SK-MEL-5 (cell line): ENCODE results near the gene ENTPD6. TPM values are rescaled to one million over a fixed set of nuclear protein-coding genes. Genes with fewer than 3 reads are reported as not detected.

Experiments used
- DNase-seq: peaks from one replicate; pipeline ENCODE4 v3.0.0-alpha.2; 2016; ENCODE audit warnings: low read depth, low spot score
- in situ Hi-C: cut with HindIII; loops from 2 replicates; pipeline ENCODE4 v1.10.0; 2016; ENCODE audit warnings: low sequenced_read_pairs, high pct_unique_total_duplicates, low pct_unique_long_range_greater_than_20kb
- total RNA-seq: library from RNA; depleted of rRNA; stranded (reverse); fragments of >200 nt; shearing (Covaris generic); gene quantifications from 2 replicates; pipeline ENCODE4 v1.2.3, GENCODE V29; 2014

ENTPD6 gene
- total RNA-seq, 1 experiment from 2014 or later, result 236 TPM

DNA sequence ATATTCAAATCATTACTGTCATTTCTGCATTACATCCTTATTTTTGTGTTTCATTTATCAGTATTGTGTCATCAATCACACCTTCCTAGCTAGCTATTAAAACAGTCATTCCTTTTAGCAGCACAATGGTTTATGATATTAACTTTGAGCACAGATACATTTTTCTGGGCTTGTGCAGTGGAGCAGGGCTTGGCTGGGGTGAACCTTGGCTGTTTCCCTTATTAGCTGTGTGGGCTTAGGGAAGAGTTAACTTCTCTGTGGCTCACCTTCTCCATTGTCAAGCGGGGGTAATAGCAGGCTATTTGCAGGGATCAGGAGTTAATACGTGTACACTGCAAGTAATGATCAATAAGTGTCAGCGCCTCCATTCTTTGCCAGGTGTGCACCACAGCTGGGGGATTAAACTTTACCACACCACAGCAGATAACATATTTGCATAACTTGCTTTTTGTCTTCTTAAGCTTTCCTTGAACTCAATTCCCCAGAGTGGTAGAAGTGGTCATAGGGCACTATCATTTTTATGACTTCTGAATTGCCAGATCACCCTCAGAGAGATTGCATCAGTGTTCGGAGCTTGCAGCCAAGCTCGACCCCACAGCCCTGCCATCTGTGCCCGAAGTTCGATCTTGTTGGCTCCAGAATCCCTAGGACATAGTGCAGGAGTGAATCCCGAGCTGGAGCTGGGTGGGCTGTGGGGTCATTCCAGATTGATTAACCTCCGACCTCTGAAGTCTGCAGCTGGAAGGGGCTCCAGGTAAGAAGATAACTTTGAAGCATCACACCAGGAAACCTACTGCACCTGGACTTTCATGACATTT lies 50.9 kb downstream of the ENTPD6 start:
- DNase-seq, result peak; percentile 43
- in situ Hi-C loops, result no loop called here

DNA sequence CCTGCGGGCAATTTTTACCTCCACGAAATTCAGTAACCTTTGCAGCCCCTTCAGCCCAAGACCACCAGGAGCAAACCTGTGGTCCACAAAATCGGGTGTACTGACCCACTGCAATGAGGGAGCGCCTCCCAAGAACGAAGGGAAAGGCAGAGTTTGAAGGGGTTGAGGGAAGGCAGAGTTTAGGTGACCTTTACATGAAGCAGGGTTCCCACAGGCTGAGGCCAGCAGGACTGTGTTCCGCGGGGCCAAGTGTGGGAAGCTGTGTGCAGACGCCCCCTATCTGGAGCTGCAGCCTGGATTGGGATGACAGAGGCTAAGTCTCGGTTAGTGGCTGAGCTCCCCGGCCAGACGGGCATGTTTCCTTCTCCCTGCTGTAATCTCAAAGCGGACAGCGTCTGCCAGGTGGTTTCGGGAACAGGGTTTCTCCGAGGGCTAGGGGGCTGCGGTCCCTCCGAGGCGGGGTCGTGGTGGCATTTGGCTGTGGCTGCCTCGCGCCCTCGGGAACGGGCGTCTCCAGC lies 51.5 kb downstream of the ENTPD6 start:
- DNase-seq, result peak; percentile 75
- in situ Hi-C loops, result no loop called here

DNA sequence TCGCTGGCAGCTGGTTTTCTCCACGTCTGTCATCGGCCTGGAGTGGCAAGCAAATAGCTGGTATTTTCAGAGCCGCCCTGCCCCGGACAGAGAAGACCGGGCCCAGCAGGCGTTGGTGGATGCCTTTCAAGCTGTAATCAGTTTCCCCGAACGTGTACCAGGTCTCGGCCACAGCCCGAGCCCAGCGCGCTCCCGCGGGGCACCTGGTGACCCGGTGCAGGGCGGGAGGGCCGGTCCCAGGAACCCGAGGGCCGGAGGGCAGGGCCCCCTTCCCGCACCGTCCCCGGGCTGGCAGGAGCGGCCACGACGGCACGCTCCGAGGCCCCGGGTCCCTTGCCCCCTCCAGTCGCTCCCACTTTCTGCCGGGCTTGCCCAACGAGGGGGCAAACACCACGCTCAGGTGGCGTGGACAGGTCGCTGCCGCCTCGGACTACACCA lies 52.0 kb downstream of the ENTPD6 start:
- in situ Hi-C loops, result no loop called here
- peak; percentile 50 for DNase-seq

DNA sequence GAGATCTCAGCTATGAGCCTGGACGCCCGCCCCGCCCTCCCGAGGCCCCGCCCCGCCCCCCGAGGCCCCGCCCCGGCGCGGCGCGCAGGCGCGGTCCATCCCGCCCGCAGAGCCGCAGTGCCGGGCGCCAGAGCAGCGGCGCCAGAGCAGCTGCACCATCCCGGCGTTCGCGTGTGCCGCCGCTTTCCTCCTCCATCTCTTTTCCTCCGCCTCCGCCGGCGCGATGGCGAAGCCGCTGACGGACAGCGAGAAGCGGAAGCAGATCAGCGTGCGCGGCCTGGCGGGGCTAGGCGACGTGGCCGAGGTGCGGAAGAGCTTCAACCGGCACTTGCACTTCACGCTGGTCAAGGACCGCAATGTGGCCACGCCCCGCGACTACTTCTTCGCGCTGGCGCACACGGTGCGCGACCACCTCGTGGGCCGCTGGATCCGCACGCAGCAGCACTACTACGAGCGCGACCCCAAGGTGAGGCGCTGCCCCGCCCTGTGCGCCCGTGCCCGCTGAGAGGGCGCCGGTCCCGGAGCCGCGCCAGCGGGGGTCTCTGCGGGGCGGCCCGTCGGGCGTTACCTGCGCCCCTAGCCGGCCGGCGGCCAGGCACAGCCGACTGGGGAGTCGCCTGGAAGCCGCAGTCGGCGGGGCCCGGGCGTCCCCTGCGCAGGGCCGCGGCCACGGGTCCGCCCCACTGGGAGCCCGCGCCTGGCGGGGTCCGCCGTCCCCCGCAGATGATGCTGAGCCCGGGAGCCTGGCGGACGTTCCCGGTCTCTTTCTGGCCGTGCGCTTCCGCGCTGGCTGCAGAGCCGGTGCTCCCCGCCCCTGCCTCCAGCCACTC lies 52.7 kb downstream of the ENTPD6 start, which contains the start of gene PYGB:
Gene PYGB, plus strand, starts transcription at position 130 of the 830 bp plus-strand sequence. Its CDS starts 94 bp downstream, at position 224.
- in situ Hi-C loops, result no loop called here
- peak; percentile 94 for DNase-seq

DNA sequence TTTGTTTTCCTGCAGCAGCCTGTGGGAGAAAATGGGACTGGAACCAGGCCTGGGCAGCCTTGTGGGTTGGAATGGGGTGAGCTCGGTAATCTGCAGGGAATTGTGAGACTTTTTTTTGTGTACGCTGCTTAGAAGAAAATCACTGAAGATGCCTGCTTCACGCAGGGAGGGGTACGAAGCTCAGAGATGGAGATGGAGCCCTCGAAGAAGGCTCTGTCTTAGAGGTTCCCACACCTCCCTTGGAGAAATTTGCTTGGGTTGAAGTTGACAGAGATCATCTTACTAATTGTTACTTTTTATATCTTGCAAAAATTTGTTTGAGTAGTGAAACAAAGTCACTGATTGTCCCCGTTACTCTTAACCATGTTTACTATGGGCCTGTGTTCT lies 53.3 kb downstream of the ENTPD6 start:
- in situ Hi-C loops, result no loop called here
- peak; percentile 55 for DNase-seq

DNA sequence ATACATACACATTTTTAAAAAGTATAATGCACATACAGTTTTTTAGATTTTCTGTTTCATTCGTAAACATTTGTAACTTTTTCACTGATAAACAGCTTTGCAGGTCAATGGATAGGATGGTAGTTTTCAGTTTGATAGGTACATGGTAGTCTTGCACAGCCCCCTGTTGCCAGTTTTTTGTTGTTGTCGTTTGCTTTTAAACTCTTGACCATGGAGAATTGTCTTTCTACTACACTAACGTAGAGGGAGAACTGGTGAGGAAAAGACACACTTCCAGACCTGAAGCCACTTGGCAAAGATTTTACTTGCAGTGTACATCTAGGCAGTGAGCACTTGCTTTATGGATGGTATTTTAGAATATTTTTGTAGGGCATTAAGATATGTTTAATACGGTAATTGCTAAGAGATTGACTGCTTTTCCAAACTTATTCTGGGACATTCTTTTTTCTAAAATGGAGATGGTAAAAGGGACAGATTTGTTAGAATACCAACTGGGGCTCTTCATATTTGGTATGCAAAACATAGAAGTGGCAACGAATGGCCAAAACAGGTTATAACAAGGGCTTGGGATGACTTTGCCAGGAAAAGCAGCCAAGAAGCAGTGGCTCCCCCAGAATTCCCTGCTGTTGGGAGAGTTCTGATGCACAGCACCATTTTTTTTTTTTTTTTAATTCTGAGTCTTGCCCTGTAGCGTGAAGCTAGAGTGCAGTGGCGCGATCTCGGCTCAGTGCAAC lies 53.9 kb downstream of the ENTPD6 start:
- in situ Hi-C loops, result no loop called here
- DNase-seq, result peak; percentile 37

DNA sequence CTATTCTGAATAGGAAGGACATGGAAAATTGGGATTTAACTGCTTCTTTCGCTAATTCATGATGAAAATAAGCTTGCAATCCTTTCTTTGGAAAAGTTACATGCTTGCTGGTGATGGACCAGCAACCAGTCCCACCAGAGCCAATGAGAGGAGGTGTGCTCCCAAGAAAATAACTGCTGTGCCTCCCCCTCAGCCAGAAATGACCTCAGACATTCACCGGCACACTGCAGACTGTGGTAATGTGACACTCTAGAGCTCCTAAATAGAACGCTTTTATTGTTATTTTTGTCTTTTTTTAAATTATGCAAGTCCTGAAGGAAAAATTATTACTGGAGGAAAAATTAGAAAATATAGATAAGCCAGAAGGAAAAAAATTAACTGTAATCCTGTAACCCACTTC lies 55.0 kb downstream of the ENTPD6 start:
- DNase-seq, result peak; percentile 56
- in situ Hi-C loops, result no loop called here

DNA sequence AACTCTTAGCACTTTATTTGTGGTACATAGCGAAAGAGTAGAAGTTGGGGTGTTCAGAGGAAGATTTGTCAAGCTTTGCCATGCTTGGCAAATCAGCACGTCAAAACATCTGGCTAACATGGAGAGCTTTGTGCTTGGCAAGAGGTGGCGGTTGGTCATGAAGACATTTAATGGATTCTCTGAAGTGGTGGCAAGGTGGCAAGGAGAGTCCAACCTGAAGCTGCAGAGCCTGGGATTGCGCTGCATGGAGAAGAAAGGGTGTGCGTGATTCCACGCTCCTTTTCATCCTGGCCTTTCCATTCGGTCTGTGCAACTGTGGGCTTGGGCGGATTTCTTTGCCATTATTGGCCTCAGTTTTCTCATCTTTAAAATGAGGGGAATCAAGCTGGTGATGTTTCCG lies 55.5 kb downstream of the ENTPD6 start:
- in situ Hi-C loops, result no loop called here
- DNase-seq, result no peak

DNA sequence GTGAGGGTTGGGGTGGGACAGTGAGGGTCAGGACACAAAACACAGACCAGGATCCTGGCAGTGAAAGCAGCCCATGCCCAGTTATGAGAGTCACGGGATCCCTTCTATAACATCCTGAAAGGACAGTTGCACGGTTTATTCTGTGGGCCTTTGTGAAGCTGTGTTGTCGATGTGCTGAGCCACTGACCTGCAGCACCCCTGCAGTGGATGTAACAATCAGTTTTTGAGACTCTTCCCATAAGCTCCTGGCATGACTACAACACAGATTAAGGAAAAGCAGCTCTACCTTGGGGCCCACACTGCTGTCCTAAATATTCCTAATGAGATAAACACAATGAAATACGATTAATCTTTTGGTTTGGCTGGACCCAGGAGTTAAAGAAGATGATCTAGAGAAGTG lies 56.0 kb downstream of the ENTPD6 start:
- peak; percentile 87 for DNase-seq
- in situ Hi-C loops, result no loop called here

DNA sequence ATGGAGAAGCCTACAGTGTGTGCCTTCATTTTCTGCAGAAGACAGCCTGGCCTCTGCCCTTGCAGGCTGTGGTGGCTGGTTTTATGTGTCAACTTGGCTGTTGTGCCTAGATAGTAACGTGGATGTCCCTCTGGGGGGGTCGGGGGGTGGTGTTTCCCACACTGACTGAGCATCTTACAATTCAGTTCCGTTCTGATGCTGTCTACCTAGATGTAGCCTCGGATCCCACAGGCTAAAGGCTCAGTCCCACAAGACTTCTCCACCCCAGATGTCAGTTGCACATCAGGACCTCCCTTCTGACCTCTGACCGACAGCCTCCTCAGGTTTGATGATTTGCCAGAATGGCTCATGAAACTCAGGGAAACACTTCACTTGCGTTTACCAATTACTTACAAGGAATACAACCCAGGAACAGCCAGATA lies 56.7 kb downstream of the ENTPD6 start:
- in situ Hi-C loops, result no loop called here
- no peak for DNase-seq

DNA sequence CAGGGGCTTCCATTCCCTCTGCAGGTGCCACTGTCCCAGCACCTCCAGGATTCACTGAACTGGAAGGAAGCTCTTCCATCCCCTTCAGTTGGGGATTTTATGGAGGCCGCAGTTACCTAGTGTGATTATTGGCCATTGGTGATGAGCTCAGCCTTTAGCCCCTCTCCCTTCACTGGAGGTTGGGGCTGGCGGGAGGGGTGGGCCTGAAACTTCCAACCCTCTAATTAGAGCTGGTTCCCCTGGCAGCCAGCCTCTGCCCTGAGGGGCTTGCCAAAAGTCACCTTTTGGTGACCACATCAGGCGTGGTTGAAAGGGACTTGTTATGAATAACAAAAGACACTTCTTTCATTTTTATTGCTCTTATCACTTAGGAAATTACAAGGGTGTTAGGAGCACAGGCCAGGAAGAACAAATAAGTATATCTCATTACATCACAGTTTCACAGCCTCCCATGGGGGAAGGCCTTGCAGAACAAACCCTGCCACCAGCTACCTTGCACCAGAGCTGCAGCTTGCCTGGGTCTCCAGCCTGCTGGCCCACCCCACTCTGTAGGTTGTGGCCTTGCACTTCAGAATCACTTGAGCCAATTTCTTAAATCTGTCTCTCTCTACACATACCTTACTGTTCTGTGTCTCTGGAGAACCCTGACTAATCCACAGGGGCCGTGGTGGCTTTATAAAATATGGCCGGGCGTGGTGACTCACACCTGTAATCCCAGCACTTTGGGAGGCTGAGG lies 57.3 kb downstream of the ENTPD6 start:
- DNase-seq, result no peak
- in situ Hi-C loops, result no loop called here

DNA sequence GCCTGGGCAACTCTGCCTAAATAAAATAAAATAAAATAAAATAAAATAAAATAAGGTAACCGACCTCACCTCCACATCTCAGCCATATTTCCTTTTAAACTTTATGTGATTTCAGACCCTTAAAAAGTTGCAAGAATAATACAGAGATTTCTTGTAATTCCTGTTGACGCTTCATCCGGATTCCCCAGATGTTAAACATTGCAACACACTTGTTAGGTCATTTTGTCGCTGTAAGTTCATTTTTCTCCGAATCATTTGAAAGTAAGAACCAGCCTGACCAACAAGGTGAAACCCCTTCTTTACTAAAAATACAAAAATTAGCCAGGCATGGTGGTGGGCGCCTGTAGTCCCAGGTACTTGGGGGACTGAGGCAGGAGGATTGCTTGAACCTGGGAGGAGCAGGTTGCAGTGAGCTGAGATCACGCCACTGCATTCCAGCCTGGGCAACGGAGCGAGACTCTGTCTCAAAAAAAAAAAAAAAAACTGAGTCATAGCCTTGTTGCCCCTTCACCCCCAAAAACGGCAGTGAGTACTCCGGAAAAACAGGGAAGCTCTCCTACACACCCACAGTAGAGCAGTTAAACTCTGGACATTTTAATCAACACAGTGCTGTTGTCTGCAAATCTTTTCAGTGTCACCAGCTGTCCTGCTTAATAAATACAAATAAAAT lies 58.2 kb downstream of the ENTPD6 start:
- in situ Hi-C loops, result no loop called here
- no peak for DNase-seq

DNA sequence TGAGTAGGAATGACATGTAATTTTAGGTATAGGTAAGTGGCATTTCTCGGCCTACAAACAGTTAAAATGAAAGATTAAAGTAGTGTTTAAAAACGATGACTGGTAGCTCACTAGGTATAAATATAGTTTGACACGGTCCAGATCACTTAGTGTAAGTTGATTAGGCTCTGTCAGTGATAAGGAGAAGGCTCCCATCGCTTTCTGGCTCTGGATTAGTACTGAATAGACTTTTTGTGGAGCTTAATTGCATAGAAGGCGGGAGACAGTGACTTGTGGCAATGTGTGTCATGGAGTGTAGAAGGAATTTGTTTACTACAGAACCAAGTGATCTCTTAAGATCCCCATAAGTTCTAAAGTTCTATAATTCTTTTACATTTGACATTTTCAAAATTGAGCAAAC lies 59.1 kb downstream of the ENTPD6 start:
- no peak for DNase-seq
- in situ Hi-C loops, result no loop called here

DNA sequence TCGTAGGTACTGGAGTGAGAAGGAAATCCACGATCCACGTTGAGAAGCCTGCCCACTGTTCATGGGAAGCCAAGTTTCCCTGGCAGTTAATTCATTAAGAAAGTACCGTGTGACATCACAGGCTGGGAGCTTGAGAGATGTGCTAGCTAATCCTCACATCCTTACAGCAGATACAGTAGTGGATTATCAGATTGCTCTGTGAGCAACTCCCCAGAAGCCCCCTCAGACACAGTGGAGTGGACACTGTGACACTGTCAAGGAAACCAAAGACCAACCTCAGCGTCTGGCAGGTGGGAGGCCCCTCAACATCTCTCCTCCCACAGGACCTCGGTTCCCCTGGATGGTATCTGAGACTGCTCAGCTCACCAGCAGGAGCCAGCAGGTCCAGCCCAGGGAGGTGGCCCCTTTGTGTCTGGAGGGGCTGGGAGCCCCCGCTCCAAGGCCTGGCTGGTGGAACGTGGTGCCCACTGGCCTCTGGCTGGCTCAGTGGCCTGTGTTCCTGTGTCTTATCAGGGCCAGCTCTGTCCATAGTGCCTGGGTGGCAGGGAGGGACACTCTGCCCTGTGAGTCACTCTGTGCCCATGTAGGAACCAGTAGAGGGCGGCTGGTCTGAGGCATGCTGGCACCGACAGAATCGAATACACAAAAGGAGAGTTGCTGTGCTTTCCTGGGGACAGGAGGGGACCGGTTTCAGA lies 59.6 kb downstream of the ENTPD6 start:
- in situ Hi-C loops, result no loop called here

DNA sequence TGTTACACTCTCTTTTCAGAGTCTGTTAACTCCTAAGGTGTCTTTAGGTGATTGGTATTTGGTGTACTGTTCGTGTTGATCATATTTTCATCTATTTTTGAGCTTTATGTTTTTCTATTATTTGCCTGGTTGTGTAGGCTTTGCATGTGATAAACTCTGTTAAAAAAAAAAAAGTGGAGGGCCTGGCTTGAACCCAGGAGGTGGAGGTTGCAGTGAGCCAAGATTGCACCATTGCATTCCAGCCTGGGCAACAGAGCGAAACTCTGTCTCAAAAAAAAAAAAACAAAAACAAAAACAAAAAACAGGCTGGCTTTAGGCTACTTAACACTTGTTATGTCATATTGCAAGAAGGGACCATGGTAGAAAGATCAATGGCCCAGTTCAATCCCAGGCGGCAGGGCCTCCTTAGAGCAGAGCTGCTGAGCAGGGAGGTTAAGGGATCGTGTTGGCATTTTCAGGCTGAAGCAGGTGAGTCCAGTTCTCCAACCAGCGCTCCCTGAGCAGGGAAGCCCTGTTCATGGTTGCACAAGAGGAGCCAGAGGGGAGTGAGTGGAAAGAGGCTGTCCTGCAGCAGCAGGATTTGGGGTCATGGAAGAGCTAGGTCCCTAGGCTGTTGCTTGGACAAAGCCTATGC lies 60.8 kb downstream of the ENTPD6 start:
- DNase-seq, result no peak
- in situ Hi-C loops, result no loop called here

More for the DNA sequence above, 59.6 kb downstream of the ENTPD6 start:
- no peak for DNase-seq

DNA sequence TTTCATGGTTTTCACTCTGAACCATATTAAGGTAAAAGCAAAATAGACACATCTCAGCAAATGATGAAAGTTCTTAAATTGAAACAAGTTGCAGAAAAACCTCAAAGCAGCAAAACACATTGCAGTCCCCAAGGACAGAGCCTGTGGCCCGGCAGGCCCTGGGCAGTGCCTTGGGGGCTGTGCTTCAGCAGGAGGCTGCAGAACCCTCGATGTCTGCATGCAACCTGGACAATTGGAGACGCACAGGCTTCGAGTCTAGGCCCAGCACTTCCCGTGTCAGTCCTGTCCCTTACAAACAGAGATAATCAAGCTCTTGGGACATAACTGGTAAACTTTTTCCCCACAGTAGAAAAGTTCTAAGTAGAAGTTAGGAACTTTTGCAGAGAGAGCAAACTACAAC lies 61.6 kb downstream of the ENTPD6 start:
- in situ Hi-C loops, result no loop called here
- DNase-seq, result no peak
